IPS DF 19.7 (cell line): Measurements from ENCODE around the gene KISS1.

Experiments used
- DNase-seq: peaks from one replicate; pipeline ENCODE4 v3.0.0-alpha.2; 2013; ENCODE audit warnings: low read depth, low spot score

KISS1 gene

GRCh38 chr1:204157962-204158361 lies 38.3 kb downstream of the KISS1 start:
- DNase-seq: no peak

GRCh38 chr1:204155881-204156280 lies 40.4 kb downstream of the KISS1 start:
- no peak for DNase-seq

GRCh38 chr1:204154568-204155255 lies 41.6 kb downstream of the KISS1 start:
- DNase-seq: no peak

- no peak for DNase-seq
Measured at GRCh38 chr1:204153667-204154066, 42.6 kb downstream of the KISS1 start.

- DNase-seq: no peak
Measured at GRCh38 chr1:204152310-204153044, 43.8 kb downstream of the KISS1 start.

GRCh38 chr1:204151552-204152309 lies 44.6 kb downstream of the KISS1 start, which contains the start of gene ETNK2:
Gene ETNK2 (minus strand): TSS chr1:204152044. CDS start chr1:204151852, 192 bp downstream.
- DNase-seq: no peak

- no peak for DNase-seq
Measured at GRCh38 chr1:204150702-204151551, 45.4 kb downstream of the KISS1 start.

- no peak for DNase-seq
Measured at GRCh38 chr1:204149635-204150565, 46.4 kb downstream of the KISS1 start.

- DNase-seq: no peak
Measured at GRCh38 chr1:204149107-204149506, 47.2 kb downstream of the KISS1 start.

GRCh38 chr1:204147406-204148383 lies 48.6 kb downstream of the KISS1 start:
- no peak for DNase-seq

- no peak for DNase-seq
Measured at GRCh38 chr1:204146965-204147364, 49.3 kb downstream of the KISS1 start.

- no peak for DNase-seq
Measured at GRCh38 chr1:204146309-204146708, 50.0 kb downstream of the KISS1 start.

- DNase-seq: no peak
Measured at GRCh38 chr1:204145033-204145504, 51.2 kb downstream of the KISS1 start.

- DNase-seq: no peak
Measured at GRCh38 chr1:204143276-204144041, 52.8 kb downstream of the KISS1 start.

- DNase-seq: no peak
Measured at GRCh38 chr1:204142032-204142974, 54.0 kb downstream of the KISS1 start.

GRCh38 chr1:204141131-204141530 lies 55.2 kb downstream of the KISS1 start:
- DNase-seq: no peak
